Natural killer cell (primary cell): ENCODE results near the gene BAIAP3. TPM values are rescaled to one million over a fixed set of nuclear protein-coding genes. Genes with fewer than 3 reads are reported as not detected.

Experiments used
- ATAC-seq, 3 donors: fragments of 150-1000 bp in 2 of 3; fragments of 200-7000 bp in 1 of 3; cut with Tn5 transposase; 1 replicate in 1 of 3; 2 replicates in 2 of 3; pipeline ENCODE4 v1.10.0; 2021; ENCODE audit warnings: mild to moderate bottlenecking in 2 of 3, moderate library complexity in 2 of 3
- DNase-seq, 2 donors: peaks; one replicate each; pipeline versions ENCODE4 v3.0.0 to v3.0.0-alpha.2; 2013 to 2021; ENCODE audit warnings: mixed read lengths in 1 of 2
- H3K27ac ChIP-seq: one replicate; pipeline ENCODE4 v1.5.1; 2013; ENCODE audit warnings: mild to moderate bottlenecking, low read length
- H3K27me3 ChIP-seq: one replicate; pipeline ENCODE4 v1.6.1; 2013; ENCODE audit warnings: low read length; ENCODE audit not compliant: control insufficient read depth, insufficient read depth
- H3K36me3 ChIP-seq: one replicate; pipeline ENCODE4 v1.6.1; 2013; ENCODE audit warnings: low read length; ENCODE audit not compliant: control insufficient read depth, insufficient read depth
- H3K4me1 ChIP-seq: one replicate; pipeline ENCODE4 v1.6.1; 2013; ENCODE audit warnings: low read length; ENCODE audit not compliant: control insufficient read depth, insufficient read depth
- H3K4me3 ChIP-seq: one replicate; pipeline ENCODE4 v1.5.1; 2013; ENCODE audit warnings: low read length
- H3K9me3 ChIP-seq: one replicate; pipeline ENCODE4 v1.6.1; 2013; ENCODE audit warnings: low read length; ENCODE audit not compliant: control insufficient read depth, insufficient read depth
- H3K27ac Mint-ChIP-seq, 2 donors: one replicate each; pipeline ENCODE4 v1.8.0; 2022; ENCODE audit warnings: mild to moderate bottlenecking in 2 of 2, mixed read lengths in 2 of 2, moderate library complexity in 1 of 2
- H3K27me3 Mint-ChIP-seq, 2 donors: one replicate each; pipeline ENCODE4 v1.8.0; 2022; ENCODE audit warnings: low read depth in 2 of 2, mixed read lengths in 2 of 2
- H3K36me3 Mint-ChIP-seq: one replicate; pipeline ENCODE4 v1.8.0; 2022; ENCODE audit warnings: mixed read lengths
- H3K4me1 Mint-ChIP-seq, 2 donors: one replicate each; pipeline ENCODE4 v1.8.0; 2022; ENCODE audit warnings: mixed read lengths in 2 of 2
- H3K4me3 Mint-ChIP-seq: one replicate; pipeline ENCODE4 v1.8.0; 2022; ENCODE audit warnings: mild to moderate bottlenecking, moderate library complexity, mixed read lengths
- H3K9me3 Mint-ChIP-seq, 2 donors: one replicate each; pipeline ENCODE4 v1.8.0; 2022; ENCODE audit warnings: mixed read lengths in 2 of 2
- WGBS: methylation state at CpG from one replicate; pipeline ENCODE4 v1.1.7; 2013; ENCODE audit warnings: missing lambda C conversion rate; ENCODE audit not compliant: insufficient coverage; 5-methylcytosine and 5-hydroxymethylcytosine counted together
- intact Hi-C: fragments of 100-400 bp; cut with micrococcal nuclease; formaldehyde crosslinking; loops from one replicate; pipeline ENCODE4 v1.14.2; 2022
- total RNA-seq, 4 donors: library from RNA; stranded (reverse); fragments of 120-200 nt in 1 of 4; gene quantifications; one replicate each; pipeline versions ENCODE4 v1.2.3 to v1.2.4, GENCODE V29; 2013 to 2022
- TF ChIP-seq, protein P1 (sequence below): fragments of 200-600 bp; IDR thresholded peaks from one replicate; pipeline ENCODE4 v1.8.0; 2022; ENCODE audit warnings: antibody characterized with exemption

Gene BAIAP3
- total RNA-seq, 3 donors from 2014 or later (not counting 1 experiment from before 2014, with no cell fraction given), result 17.7 to 21.7 (median 19.9) TPM

DNA sequence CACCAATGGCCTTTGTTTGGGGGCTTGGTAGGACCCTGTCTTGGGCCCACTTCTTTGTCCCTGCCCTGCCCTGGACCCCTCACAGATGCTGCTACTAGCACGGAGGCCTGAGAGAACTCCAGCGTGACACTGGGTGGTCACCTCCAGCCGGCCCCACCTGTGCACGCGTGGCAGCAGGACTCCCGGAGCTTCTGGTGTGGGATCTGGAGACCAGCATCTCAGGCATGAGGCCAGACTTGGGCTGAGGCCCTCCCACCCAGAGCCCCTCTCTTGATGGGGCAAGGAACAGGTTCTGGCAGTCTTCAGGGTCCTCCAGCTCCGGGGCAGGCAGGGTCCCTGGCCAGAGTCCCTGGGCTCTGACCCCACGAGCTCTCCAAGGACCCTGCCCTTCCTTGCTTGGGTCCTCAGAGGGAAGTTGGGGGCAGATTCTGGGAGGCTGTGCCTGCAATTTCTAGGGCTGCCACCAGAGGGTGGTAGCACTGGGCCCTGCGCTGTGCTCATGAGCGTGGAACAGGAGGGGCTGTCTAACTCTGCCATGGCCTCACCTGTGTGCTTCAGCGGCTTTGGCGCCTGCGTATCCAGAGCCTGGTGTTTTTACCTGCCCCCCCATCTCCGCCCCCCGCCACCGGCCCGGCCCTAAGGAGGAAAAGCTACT, 3.1 kb upstream of the BAIAP3 start:
- Mint-ChIP-seq H3K36me3 (no peaks in the 10 kb centered on the region), H3K27me3 (no peaks in the 10 kb centered on the region), H3K4me3 (no peak overlapping the region), H3K27ac (no peak overlapping the region), H3K9me3 (no peaks in the 10 kb centered on the region), H3K4me1 (peaks cover 14 to 19% of the 10 kb centered on the region in 2 donors)
- peaks cover 3% of the 10 kb centered on the region for H3K36me3 ChIP-seq
- no peak overlapping the region for H3K27ac ChIP-seq
- TF ChIP-seq, protein P1, sequence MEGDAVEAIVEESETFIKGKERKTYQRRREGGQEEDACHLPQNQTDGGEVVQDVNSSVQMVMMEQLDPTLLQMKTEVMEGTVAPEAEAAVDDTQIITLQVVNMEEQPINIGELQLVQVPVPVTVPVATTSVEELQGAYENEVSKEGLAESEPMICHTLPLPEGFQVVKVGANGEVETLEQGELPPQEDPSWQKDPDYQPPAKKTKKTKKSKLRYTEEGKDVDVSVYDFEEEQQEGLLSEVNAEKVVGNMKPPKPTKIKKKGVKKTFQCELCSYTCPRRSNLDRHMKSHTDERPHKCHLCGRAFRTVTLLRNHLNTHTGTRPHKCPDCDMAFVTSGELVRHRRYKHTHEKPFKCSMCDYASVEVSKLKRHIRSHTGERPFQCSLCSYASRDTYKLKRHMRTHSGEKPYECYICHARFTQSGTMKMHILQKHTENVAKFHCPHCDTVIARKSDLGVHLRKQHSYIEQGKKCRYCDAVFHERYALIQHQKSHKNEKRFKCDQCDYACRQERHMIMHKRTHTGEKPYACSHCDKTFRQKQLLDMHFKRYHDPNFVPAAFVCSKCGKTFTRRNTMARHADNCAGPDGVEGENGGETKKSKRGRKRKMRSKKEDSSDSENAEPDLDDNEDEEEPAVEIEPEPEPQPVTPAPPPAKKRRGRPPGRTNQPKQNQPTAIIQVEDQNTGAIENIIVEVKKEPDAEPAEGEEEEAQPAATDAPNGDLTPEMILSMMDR, result peak; percentile 44
- peaks cover 3% of the 10 kb centered on the region for H3K9me3 ChIP-seq
- no peak overlapping the region for H3K4me3 ChIP-seq
- ATAC-seq, result no peak
- 82% methylated on average over 17 of the region's 17 CpGs for WGBS
- peaks cover 42% of the 10 kb centered on the region for H3K4me1 ChIP-seq
- peak in 1 of 2 donors; percentile 43 for DNase-seq
- intact Hi-C loops, result loop anchor here (2.0 kb wide), 1 partner anchor 20 kb away; no protein-coding TSS in a partner anchor
- H3K27me3 ChIP-seq, result peaks cover 11% of the 10 kb centered on the region

DNA sequence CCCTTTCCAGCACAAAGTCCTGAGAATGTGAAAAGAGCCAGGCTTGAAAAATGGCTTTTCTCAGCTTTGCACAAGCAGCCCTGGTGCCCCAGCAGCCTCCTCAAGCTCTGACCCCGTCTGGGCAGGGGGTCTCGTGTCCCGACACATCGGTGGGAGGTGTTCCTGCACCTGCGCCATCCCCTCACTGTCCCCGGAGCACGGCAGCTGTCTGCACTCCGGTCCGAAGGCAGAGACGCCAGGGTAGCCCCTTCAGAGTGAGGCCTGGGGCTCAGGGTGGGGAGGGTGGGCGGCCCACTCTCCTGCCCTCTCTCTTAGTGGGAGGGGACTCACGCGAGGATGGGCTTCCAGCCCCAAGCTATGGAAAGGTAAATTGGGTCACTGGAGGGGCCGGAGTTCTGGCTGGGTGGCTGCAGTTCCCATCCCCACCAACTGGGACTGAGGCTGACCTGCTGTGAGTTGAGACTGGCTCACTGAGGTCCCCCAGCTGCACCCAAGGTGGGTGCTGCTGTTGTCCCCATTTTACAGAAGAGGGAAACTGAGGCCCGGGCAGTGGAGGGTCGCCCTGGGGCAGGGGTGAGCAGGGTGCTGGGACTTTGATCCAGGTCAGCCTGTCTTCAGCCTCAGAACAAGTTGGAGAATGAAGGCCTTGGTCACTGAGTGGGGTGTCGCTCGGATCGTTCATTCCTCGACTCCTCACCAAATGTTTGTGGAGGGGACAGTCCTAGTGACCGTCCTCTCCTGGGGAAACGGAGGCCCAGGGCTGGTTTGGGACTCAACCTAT, 2.3 kb upstream of the BAIAP3 start:
- 60% methylated on average over 22 of the region's 22 CpGs for WGBS
- peak overlapping the region; percentile 90 for H3K4me3 Mint-ChIP-seq
- no peaks in the 10 kb centered on the region for H3K9me3 Mint-ChIP-seq
- peaks cover 14 to 19% of the 10 kb centered on the region in 2 donors for H3K4me1 Mint-ChIP-seq
- Histone ChIP-seq H3K27me3 (peaks cover 11% of the 10 kb centered on the region), H3K36me3 (no peaks in the 10 kb centered on the region), H3K27ac (peak overlapping the region; percentile 86), H3K4me3 (peak overlapping the region; percentile 37), H3K9me3 (peaks cover 3% of the 10 kb centered on the region), H3K4me1 (peaks cover 42% of the 10 kb centered on the region)
- H3K27me3 Mint-ChIP-seq, result no peaks in the 10 kb centered on the region
- no peaks in the 10 kb centered on the region for H3K36me3 Mint-ChIP-seq
- TF ChIP-seq, protein P1, result no peak
- no peak for DNase-seq
- intact Hi-C loops, result loop anchor here (2.0 kb wide), 1 partner anchor 20 kb away; no protein-coding TSS in a partner anchor
- no peak for ATAC-seq
- H3K27ac Mint-ChIP-seq, result peak overlapping the region; percentile 86 to 89

DNA sequence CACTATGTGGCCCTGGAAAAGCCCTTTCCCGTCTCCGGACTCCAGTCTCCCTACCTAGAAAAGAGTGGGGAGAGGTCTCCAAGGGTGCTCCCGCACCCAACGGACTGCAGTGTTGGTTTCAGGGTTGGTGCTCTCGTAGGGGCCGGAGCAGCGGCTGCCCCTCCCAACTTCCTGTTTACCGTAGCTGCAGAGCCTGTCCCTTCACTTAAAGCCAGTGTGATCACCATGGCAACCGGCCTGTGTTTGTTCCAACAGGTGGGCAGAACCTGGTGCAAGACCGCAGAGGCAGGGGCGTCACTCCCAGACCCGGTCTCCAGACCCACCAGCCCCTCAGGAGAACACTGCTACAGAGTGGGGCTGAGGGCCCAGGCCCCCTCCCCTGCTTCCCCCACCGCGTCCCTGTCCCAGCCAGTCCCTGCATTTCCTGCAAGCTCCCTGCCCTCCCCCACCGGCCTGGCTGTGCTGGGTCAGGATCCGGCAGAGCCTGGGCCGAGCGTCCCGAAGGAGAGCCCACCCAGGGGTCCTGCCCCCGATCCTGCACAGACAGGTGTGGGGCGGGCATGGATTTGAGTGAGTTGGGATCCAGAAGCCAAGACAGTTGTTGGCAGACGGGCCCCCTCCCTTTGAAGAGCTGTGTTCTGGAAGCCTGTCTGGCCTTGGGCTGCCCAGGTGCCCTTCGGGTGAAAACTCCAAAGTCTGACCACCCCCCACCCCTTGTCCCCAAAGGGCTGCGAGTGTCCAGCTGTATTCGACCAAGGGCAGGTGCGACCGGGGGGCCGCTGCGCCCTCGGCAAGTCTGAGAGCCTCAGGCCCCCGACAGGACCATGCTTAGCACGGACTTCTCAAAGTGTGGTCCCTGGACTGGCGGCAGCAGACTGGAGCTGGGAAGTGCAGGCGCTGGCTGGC, 1.5 kb upstream of the BAIAP3 start:
- peak overlapping the region; percentile 90 for H3K4me3 Mint-ChIP-seq
- H3K4me3 ChIP-seq, result peak overlapping the region; percentile 37

More for the DNA sequence above, 1.5 kb upstream of the BAIAP3 start:
- intact Hi-C loops, result loop anchor here (2.0 kb wide), 1 partner anchor 21 kb away; no protein-coding TSS in a partner anchor
- H3K27me3 Mint-ChIP-seq, result no peaks in the 10 kb centered on the region
- no peaks in the 10 kb centered on the region for H3K36me3 Mint-ChIP-seq
- Histone ChIP-seq H3K4me1 (peaks cover 40% of the 10 kb centered on the region), H3K36me3 (no peaks in the 10 kb centered on the region), H3K9me3 (peaks cover 3% of the 10 kb centered on the region), H3K27ac (peak overlapping the region; percentile 86), H3K27me3 (peaks cover 11% of the 10 kb centered on the region)
- 4% methylated on average over 34 of the region's 34 CpGs for WGBS
- DNase-seq (peak; percentile 67 to 74), ATAC-seq (peak; percentile 67 to 72 (median 70))
- H3K9me3 Mint-ChIP-seq, result no peaks in the 10 kb centered on the region
- peaks cover 14 to 19% of the 10 kb centered on the region in 2 donors for H3K4me1 Mint-ChIP-seq
- TF ChIP-seq, protein P1, result no peak
- H3K27ac Mint-ChIP-seq, result peak overlapping the region; percentile 86 to 89
